H1 (cell line): ENCODE measurements around the gene AAMP. TPM values are rescaled to one million over a fixed set of nuclear protein-coding genes. Genes with fewer than 3 reads are reported as not detected.

ENCODE experiments used
- RNF2 ChIP-seq: fragments of 200-900, 300-1000 bp; sonication (generic); IDR thresholded peaks from 2 replicates; pipeline ENCODE4 v1.7.1; 2016; ENCODE audit warnings: borderline replicate concordance, low read depth, mild to moderate bottlenecking, antibody characterized with exemption, low read length; ENCODE audit not compliant: poor library complexity, severe bottlenecking; ENCODE audit errors: missing control alignments
- polyA plus RNA-seq, 7 experiments: library from polyadenylated mRNA; depleted of rRNA in 3 of 7; stranded (reverse) in 5 of 7; unstranded in 2 of 7; fragments of >200 nt in 5 of 7; fragments of 200-250 nt in 2 of 7; gene quantifications; 1 replicate in 5 of 7; 2 replicates in 1 of 7; 4 replicates in 1 of 7; pipeline versions ENCODE4 v1.2.1 to v1.2.3, GENCODE V29; 2011 to 2013; ENCODE audit warnings: missing spikeins in 2 of 7, mixed read lengths in 2 of 7
- total RNA-seq: library from RNA; stranded (reverse); fragmentation: NEBNext Ultra II Directional; extraction: Animal tissue kit (Norgen Biotek cat#: 25700); gene quantifications from 2 replicates; pipeline ENCODE4 v1.2.1, GENCODE V29; 2021

The AAMP gene
- total and polyA plus RNA-seq, 2 of the 8 experiments (the other 6 are each of a cell fraction or from before 2014, with no cell fraction given), result 119 to 125 TPM

- no peak for TF ChIP-seq RNF2
These were observed 26.3 kb upstream of the AAMP start (continued) for GRCh38 chr2:218296200-218296599.
